Hepatocyte (in vitro differentiated cells): ENCODE results near the gene CNTNAP2.

ENCODE experiments used
- EZH2 ChIP-seq: fragments of 200-600 bp; sonication (generic); IDR thresholded peaks from 2 replicates; pipeline ENCODE4 v1.6.1; 2016; ENCODE audit warnings: antibody characterized with exemption, mild to moderate bottlenecking, borderline replicate concordance
- EZH2phosphoT487 ChIP-seq: fragments of 200-600 bp; sonication (generic); IDR thresholded peaks from one replicate; pipeline ENCODE4 v1.6.1; 2018; ENCODE audit warnings: antibody characterized with exemption, mild to moderate bottlenecking, low read depth, moderate library complexity; ENCODE audit not compliant: unreplicated experiment, severe bottlenecking
- TF ChIP-seq, protein P1 (sequence below): fragments of 200-600 bp; sonication (generic); IDR thresholded peaks from 2 replicates; pipeline ENCODE4 v1.5.1; 2016; ENCODE audit warnings: antibody characterized with exemption, mild to moderate bottlenecking; ENCODE audit not compliant: poor library complexity

DNA sequence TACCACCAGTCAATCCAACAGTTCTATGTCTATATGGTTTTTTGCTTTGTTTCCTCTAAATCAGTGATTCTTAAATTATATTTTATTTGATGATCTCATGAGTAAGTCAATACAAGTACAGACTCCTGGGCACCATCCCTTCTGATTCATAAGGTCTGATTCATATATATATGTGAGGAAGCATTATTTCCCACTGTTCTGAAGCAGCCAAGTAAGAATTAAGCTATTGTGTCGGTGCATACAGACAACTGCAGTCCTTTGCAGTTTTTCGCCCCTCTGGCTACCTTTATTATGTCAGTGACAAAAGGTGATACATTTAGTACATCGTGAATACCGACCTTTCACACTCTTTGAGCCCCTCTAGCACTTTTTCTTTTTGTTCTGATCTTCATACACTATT is 1394.3 kb downstream of the CNTNAP2 start:
- TF ChIP-seq, protein P1, sequence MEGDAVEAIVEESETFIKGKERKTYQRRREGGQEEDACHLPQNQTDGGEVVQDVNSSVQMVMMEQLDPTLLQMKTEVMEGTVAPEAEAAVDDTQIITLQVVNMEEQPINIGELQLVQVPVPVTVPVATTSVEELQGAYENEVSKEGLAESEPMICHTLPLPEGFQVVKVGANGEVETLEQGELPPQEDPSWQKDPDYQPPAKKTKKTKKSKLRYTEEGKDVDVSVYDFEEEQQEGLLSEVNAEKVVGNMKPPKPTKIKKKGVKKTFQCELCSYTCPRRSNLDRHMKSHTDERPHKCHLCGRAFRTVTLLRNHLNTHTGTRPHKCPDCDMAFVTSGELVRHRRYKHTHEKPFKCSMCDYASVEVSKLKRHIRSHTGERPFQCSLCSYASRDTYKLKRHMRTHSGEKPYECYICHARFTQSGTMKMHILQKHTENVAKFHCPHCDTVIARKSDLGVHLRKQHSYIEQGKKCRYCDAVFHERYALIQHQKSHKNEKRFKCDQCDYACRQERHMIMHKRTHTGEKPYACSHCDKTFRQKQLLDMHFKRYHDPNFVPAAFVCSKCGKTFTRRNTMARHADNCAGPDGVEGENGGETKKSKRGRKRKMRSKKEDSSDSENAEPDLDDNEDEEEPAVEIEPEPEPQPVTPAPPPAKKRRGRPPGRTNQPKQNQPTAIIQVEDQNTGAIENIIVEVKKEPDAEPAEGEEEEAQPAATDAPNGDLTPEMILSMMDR = no peak
- TF ChIP-seq EZH2 = no peak
- TF ChIP-seq EZH2phosphoT487 = no peak
